PC-3 (cell line): ENCODE measurements around the gene PGAP2.

Experiments used
- EZH2 ChIP-seq: fragments of 300-600 bp; sonication (generic); IDR thresholded peaks from one replicate; pipeline ENCODE4 v1.6.1; 2017; ENCODE audit warnings: antibody characterized with exemption, mild to moderate bottlenecking, low read length; ENCODE audit not compliant: unreplicated experiment
- EZH2phosphoT487 ChIP-seq: fragments of 300-600 bp; sonication (generic); IDR thresholded peaks from 2 replicates; pipeline ENCODE4 v1.6.1; 2018; ENCODE audit warnings: mild to moderate bottlenecking, antibody characterized with exemption, low read length, borderline replicate concordance
- TF ChIP-seq, protein P1 (sequence below): fragments of 300-600 bp; sonication (generic); conservative IDR thresholded peaks from 2 replicates; pipeline ENCODE4 v1.5.1; 2017; ENCODE audit warnings: antibody characterized with exemption, low read depth, mild to moderate bottlenecking, low read length

DNA sequence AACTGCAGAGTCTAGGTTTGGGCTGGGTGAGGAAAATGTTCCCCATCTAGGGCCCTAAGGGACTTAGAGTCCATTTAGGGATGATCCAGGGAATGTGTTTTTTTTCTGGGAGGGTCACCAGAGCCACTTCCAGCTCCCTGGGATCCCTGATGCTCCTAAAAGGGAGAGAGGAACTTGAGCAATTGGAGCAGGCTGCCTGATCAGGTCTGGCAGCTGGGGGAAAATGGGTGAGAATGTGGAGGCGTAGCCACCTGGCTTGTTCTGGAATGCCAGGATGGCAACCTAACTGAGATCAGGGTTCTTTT, 1.2 kb downstream of the PGAP2 start:
- TF ChIP-seq, protein P1, sequence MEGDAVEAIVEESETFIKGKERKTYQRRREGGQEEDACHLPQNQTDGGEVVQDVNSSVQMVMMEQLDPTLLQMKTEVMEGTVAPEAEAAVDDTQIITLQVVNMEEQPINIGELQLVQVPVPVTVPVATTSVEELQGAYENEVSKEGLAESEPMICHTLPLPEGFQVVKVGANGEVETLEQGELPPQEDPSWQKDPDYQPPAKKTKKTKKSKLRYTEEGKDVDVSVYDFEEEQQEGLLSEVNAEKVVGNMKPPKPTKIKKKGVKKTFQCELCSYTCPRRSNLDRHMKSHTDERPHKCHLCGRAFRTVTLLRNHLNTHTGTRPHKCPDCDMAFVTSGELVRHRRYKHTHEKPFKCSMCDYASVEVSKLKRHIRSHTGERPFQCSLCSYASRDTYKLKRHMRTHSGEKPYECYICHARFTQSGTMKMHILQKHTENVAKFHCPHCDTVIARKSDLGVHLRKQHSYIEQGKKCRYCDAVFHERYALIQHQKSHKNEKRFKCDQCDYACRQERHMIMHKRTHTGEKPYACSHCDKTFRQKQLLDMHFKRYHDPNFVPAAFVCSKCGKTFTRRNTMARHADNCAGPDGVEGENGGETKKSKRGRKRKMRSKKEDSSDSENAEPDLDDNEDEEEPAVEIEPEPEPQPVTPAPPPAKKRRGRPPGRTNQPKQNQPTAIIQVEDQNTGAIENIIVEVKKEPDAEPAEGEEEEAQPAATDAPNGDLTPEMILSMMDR = no peak
- TF ChIP-seq EZH2 (no peak), EZH2phosphoT487 (no peak)
